HG02852 (cell line): ENCODE results near the gene CASS4.

ENCODE experiments used
- ATAC-seq: cut with Tn5 transposase; IDR thresholded peaks from one replicate; pipeline ENCODE4 v1.9.1; 2021; ENCODE audit warnings: mild to moderate bottlenecking, moderate library complexity; ENCODE audit not compliant: unreplicated experiment

CASS4 gene

DNA sequence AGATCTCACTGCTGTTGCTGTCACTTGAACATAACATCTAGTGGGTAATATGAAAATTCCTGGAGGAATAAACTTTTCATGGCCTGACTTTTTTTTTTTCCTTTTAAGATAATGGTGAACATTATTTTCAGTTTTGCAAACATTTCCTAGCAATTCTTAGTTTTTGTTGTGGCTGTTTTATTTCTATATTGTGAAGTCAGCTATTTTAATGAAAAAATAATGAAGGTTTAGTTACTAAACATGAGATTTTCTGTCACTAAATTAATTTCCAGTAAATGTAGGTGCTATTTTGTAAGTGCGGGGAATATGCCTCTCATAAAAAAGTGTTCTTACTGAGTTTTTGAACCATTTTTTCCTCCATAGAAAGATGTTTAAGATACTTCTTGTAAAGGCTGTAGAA, 89.1 kb downstream of the CASS4 start:
- no peak for ATAC-seq

- no peak for ATAC-seq
Observed at GRCh38 chr20:56503916-56504315, 91.9 kb downstream of the CASS4 start.

DNA sequence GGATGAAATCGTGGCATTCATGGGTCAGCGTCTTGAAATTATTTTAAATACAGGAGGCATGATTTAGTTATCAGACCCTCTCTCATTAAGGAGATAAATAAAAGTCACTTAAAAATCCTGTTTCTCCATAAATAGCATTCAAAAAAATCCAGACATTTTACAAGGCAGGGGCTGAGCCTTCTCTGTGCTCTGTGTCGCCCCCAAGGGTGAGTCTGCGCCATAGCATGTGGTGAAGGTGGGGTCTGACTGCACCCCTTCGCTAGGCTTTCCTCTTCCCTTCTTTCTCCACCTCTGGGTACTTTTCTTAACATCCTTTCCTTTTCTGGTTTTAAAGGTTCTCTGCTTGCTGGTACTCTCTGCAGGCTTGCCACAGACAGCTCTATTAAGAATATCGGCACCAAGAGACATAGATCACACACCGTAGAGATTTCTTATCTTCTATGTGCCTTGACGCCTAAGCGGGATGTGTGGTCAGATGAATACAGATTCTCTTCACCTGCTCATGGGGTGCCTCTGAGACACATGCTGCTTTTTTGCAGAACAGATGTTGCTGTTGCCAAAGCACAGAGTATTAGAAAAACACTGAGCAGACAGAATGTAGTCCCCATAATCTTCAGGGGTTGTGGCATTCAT, 92.4 kb downstream of the CASS4 start:
- ATAC-seq: no peak

- no peak for ATAC-seq
Observed at GRCh38 chr20:56506103-56506502, 94.0 kb downstream of the CASS4 start.
